Renal cortical epithelial cell (primary cell): Measurements from ENCODE around the gene EXOC6B. TPM values are rescaled to one million over a fixed set of nuclear protein-coding genes. Genes with fewer than 3 reads are reported as not detected.
"Not testable (repeated sequence)": the region's sequence is repeated elsewhere in the genome, so short reads cannot be mapped to it uniquely, and the experiment has no call there.

Experiments used
- DNase-seq: peaks from one replicate; pipeline ENCODE4 v3.0.0-alpha.2; 2011; ENCODE audit warnings: low read depth
- total RNA-seq: library from RNA; depleted of rRNA; stranded (reverse); fragments of >200 nt; gene quantifications from 2 replicates; pipeline ENCODE4 v1.2.3, GENCODE V29; 2014

The EXOC6B gene
- total RNA-seq, 1 donor from 2014 or later = 56.0 TPM

DNA sequence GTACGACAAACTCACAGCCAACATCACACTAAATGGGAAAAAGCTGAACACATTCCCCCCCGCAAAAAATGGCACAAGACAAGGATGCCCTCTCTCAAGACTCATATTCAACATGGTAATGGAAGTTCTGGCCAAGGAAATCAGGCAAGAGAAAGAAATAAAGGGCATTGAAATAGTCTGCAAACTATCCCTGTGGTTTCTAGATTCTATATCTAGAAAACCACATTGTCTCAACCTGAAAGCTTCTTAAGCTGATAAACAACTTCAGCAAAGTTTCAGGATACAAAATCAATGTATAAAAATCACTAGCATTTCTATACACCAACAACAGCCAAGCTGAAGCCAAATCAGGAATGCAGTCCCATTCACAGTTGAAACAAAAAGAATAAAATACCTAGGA lies 383.6 kb downstream of the EXOC6B start:
- DNase-seq = no peak

DNA sequence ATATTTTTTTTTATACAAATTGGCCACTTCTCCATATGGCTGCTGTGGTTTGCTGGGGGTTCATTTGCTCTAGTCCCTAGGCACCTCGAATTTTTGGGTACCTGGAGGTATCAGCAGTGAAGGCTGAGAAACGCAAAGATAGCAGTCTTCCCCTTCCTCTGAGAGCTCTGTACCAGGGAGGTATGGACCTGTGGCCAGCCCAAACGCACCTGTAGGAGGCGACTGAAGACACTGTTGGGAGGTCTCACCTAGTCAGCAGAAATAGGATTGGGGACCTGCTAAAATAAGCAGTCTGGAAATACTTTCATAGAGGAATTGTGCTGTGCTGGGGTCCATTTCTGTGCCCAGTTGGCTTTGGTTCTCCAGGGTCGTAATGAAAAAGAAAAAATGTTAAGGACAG lies 385.9 kb downstream of the EXOC6B start:
- no peak for DNase-seq

DNA sequence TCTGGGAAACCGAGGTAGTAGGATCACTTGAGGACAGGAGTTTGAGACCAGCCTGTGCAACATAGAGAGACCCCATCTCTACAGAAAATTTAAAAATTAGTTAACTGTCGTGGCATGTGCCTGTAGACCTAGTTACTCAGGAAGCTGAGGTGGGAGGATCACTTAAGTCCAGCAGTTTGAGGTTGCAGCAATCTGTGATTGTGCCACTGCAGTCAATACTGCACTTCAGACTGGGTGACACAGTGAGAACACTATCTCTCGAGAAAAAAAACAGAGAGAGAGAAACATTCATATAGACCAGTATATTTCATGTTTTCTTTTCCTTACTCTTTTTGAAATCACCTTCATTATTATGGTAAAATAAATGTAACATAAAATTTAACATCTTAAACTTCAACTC lies 387.5 kb downstream of the EXOC6B start:
- no peak for DNase-seq

DNA sequence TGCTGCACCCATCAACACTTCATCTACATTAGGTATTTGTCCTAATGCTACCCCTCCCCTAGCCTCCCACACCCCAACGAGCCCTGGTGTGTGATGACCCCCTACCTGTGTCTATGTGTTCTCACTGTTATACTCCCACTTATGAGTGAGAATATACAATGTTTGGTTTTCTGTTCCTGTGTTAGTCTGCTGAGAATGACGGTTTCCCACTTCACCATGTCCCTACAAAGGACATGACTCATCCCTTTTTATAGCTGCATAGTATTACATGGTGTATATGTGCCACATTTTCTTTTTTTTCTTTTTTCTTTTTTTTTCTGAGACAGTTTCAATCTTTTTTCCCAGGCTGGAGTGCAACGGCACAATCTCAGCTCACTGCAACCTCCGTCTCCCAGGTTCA lies 394.1 kb downstream of the EXOC6B start:
- no peak for DNase-seq

DNA sequence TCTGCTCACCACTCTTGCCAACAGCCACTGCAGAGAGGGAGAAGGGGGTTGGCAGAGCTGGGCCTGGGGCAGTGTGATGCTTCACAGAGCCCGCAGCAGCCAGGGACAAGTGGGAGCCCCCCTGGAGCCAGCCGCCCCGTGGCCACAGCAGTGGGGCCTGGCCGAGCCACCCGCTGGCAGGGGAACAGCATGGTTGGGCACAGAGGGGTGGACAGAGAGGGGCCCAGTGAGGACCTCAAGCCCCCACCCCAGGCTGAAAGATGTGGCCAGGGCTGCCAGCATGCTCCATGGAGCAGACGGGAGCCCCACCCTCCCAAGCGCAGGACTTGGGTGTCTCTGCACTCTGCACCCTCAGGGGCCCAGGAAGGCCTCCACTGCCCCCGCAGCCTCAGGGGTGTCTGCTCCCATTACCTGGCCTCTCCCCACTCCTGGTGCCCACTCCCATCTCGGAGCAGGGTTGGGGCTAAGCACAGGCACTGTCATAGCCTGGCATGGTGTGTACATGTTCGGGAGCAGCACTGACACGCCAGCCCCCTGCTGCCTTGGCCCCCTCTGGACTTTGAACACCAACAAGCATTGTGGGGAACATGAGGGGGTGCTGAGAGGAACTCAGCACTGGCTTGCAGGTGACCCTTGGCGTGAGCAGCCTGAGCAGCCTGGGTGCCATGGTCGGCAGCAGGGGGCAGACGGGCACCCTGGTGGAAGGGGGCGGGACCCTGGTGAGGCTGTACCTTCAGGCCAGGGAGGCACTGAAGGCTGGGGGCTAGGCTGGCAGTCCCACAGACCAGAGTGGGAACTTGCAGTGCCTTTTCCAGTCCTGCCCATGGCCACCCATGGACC lies 398.6 kb downstream of the EXOC6B start:
- no peak for DNase-seq

DNA sequence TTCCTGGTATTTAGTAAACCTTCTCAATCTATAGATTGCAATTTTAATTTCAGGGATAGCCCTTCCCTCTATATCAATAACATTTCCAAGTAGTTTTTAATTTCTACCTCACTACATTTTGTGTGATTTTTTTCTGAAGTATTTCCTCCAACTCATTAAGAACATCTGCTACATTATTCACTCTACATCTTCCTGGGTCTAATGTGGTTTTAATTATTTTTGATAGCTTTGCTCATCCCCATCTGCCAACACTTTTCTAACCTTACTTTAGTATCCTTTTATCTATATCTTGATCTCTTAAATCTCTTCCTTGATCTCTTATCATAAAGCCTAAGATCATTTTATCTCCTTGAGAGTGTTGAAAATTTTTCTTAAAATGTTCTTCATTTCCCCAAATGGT lies 399.8 kb downstream of the EXOC6B start:
- DNase-seq = no peak

DNA sequence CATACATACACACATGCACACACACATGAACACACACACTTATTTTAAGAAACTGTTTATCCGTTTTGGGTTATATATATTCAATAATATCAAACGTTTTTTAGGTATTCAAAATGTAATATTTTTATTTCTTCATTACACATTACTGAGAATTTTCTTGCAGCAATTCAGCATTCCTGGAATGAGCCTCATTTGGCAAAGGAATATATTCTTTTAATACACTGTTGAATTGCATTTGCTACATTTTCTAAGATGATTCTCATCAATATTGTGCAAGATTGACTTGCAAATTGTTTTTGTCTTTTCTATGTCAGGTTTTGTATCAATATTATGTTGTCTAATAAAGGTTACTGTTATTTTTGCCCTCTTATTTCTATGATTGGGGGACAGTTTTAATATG lies 402.1 kb downstream of the EXOC6B start:
- DNase-seq = no peak

DNA sequence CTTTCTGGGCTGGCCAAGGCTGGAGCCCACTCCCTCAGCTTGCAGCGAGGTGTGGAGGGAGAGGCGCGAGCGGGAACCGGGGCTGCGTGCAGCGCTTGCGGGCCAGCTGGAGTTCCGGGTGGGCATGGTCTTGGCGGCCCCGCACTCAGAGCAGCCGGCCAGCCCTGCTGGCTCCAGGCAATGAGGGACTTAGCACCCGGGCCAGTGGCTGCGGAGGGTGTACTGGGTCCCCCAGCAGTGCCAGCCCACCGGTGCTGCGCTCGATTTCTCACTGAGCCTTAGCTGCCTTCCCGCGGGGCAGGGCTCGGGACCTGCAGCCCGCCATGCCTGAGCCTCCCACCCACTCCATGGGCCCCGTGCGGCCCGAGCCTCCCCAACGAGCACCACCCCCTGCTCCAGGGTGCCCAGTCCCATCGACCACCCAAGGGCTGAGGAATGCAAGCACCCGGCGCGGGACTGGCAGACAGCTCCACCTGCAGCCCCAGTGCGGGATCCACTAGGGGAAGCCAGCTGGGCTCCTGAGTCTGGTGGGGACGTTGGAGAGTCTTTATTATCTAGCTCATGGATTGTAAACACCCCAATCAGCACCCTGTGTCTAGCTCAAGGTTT lies 404.0 kb downstream of the EXOC6B start:
- not testable (repeated sequence) for DNase-seq

DNA sequence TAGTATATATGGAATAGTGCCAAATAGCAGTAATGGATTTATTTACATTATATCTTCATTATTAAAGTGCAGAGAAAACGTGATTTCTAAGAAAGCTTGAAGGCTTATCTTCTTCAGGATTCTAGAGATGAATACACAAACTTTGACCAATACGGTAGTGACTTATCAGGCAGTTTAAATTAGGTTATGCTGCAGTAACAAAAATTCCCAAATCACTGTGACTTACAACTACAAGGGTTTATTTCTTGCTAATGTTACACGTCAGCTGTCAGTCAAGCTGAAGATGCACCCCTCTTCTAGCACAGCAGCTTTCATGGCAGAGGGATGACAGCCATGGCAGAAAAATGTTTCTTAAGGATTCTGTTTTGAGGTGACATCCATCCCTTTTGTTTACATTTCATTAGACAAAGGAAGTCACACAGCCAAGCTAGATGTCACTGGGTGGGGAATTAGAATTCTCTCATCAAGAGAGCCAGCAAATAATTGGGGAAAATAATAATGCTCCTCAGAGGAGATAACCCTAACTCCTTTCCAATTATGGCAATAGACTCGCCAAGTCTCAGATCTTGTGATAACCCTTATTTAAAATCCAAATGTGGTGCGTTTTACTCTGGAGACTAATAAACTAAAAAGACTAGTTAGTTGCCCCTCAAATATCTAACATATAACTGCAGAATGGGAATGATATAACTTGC lies 409.9 kb downstream of the EXOC6B start:
- no peak for DNase-seq

DNA sequence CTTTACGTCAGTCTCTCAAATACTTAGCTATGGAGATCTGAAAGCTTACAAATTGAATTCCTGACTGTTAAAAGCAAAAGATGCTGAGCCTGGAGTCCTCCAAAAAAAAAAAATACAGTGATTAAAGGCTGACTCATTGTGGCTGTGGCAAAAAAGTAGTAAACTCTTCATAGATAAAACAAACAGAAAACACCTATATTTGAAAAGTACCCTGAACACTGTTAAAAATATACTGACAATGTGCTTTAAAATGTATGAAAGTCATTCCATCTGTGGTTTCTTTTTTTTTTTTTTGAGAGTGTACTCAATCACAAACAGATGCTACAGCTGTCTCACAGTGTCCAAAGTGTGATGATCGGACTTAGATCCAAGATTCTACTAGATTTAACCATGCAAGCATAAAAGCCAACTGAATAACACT lies 410.6 kb downstream of the EXOC6B start:
- DNase-seq = no peak

DNA sequence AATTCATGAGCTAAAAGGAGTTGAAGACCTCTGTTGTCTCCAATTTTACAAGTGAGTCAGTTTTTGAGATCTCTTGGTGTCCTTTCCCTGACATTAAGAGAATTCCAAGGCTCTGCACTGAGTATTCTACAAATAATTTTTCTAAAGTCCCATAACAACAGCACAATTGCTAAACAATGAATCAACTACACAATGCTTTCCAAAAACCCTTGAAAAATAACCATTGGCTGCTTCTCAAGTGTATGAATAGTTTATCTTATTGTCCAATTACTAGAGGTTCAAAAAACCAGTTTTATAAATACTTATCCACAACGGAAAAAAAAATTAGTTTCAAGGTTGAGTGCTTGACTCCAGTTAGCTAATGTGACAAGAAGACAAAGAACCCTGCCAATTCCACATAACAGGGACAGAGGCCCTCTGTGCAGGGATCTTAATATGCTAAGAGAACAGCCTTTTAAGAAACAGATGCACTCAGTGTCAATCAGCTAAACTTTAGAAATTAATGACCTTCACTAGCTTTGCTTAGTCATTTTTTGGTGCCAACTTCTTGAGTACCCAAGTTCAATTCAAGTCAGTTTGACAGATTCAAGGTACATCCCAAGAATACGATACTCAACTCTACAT lies 411.6 kb downstream of the EXOC6B start:
- DNase-seq = no peak

DNA sequence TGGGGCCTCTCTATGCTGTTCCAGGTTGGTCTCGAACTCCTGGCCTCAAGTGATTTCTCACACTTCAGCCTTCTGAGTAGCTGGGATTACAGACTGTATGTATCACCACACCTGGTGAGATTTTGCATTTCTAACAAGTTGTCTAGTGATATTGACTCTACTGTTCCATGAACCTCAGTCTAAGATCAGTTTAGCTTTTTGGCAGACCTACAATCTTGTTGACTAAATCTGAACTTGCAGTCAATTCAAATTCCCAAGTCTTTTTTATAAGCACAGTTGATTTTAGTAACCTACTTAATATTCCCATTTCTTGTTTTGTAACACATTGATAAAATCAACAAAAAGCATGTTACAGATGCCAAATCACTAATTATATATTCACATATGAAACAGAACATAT lies 412.1 kb downstream of the EXOC6B start:
- no peak for DNase-seq

DNA sequence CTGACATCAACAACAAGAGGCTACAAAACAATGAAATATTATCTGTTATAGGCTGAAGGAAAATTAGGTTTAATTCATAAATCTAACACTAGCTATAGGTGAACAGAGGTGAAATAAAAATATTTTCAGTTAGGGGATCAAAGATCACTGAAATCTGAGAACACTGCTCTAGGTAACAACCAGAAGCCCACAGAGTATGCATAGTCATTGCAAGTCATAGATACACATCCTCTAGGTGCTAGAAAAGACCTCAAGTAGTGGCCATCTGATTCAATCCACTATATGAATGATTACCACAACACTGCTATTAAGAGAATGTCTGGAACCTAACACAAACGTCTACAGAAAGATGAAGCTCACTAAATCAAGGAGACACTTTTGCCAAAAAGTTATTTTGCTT lies 413.6 kb downstream of the EXOC6B start:
- no peak for DNase-seq

DNA sequence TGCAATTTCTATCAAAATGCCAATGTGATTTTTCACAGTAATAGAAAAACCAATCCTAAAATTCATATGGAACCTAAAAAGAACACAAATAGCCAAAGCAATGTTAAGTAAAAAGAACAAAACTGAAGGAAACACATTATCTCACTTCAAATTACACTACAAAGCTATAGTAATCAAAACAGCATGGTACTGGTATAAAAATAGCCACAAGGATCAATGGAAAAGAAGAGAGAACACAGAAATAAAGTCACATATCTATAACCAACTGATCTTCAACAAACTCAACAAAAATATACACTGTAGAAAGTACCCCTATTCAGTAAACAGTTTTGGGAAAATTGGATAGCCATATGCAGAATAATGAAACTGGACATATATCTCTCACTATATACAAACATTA lies 426.0 kb downstream of the EXOC6B start:
- DNase-seq = no peak

DNA sequence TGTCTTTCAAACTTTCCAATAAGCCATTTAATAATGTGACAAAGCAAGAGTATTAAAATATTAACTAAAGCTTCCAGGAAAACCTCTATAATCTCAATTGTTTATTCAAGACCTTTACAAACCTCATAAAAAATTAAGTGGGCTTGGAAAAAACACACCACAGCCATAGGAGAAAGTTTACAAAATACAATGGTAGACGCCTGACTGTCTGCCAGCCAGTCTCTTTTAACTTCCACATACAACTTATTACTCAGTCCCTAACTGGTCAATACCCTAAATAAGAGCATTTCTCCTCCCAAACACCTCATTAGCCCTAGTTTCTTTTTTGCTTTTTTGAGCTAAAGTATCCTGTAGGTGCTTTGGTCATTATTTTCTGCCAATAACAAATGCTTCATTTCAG lies 430.7 kb downstream of the EXOC6B start:
- DNase-seq = no peak

DNA sequence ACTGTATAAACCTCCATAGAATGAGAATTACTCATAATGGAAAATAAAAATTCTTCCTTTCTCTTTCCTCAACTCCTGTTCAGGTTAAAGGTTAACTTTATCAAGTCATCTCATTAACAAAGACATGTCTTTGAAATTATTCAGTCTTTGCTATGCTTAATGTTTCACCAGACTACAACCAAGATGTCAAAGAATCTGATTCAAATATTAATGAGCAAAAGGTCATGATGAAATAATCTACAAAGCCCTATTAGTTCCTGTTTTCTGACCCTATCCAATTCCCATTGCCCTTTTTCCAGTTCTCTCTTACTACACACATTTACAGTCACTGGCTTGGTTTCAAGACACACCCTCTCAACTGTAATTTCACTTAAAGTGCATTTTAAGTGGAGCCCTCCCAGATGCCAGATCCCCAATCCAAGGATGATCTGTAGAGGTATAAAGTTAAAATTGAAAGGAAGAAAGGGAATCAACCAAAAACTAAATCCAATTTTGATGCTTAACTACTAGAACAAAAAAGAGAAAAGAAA lies 431.2 kb downstream of the EXOC6B start:
- DNase-seq = peak; percentile 46

DNA sequence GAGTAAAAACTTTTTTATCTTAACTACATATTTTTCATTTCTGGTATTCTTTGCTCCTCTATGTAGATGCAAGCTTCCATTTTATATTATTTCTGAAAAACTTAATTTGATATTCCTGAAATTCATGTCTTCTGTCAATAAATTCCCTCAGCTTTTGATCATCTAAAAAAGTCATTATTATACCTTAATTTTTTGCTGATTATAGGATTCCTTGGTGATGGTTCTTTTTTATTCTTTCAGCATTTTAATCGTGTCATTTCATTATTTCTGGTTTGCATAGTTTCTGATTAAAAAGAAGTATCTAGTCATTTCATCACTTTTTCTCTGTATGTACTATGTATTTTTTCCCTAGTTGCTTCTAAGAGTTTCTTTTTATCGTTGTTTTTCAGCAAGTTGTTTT lies 436.4 kb downstream of the EXOC6B start:
- no peak for DNase-seq

DNA sequence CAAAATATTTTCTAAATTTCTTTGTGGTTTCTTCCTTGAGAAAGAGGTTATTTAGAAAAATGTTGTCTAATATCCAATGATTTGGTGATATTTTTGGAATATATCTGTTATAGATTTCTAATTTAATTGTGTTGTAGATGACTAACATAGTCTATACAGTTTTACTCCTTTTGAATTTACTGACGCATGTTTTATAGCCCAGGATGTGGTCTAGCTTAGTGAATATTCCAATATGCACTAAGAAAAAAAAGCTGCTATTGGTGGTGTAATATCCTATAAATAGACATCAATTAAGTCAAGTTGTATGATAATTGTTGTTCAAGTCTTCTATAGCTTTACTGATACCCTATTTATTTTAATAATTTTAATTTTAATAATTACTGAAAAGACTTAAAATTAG lies 437.6 kb downstream of the EXOC6B start:
- DNase-seq = no peak

DNA sequence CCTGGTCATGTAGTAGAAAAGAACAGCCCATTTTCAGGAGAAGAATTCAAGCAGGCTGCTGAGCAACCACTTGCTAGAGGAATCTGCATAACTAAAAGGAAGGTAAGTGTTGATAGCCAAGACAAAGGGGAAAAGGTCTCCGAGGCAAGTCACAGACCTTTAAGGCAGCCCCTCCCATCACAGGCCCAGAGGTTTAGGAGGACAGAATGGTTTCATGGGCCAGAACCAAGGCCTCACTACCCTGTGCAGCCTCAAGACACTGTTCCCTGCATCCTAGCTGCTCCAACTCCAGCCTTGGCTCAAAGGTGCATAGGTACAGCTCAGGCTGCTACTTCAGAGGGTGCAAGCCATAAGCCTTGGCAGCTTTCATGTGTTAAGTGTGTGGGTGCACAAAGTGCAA lies 439.5 kb downstream of the EXOC6B start:
- DNase-seq = no peak

DNA sequence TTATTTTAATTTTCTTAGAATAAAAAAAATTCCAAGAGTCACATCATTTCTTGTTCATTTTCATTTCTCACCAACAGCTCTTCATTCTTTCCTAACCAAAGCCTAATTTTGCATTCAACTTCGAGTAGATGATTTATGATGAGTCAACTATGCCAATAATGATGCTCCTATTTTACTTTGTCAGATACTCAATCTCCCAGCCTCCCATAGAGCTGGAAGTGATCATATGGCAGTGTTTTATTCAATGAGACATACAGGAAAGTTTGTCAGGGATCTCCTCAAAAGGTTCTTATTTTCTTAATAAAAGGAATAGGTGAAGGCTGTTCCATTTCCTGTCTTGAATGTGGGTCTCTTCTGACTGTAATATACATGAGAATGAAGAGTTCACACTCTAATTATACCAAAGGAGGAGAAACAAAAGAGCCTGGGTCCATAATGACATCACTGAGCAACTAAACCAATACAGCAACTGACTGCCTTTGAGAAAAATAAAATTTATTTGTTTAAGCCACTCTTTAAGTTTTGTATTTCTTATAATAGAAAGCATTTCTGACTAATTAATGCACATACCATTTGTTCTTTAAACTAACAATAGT lies 447.0 kb downstream of the EXOC6B start:
- DNase-seq = no peak

DNA sequence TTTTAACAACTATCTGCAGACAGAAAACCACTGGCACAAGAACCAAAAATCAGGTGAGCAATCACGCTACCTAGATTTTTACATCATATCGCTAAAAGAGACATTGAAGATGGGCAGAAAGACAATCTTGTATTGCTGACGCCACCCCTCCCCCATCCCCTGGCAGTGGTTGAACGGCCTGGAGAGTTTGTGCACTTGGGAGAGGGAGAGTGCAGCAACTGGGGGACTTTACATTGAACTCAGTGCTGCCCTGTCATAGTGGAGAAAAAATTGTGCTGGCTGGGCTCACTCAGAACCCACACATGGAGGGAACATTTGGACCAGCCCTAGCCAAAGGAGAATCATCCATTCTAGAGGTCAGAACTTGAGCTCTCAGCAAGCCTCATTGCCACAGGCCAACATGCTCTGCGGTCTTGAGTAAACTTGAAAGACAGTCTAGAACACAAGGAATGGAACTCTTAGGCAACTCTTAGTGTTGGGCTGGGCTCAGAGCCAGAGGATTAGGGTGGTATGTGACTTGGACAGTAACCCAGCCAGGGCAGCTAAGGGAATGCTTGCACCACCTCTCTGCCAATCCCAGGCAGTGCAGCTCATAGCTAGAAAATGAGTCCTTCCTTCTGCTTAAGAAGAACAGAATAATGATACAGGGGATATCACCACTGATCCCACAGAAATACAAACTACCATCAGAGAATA lies 458.2 kb downstream of the EXOC6B start:
- DNase-seq = peak; percentile 91
